Psoas muscle (tissue), 8 donors: ENCODE measurements around the gene ESYT3. TPM values are rescaled to one million over a fixed set of nuclear protein-coding genes. Genes with fewer than 3 reads are reported as not detected.
A peak's percentile ranks its signal among the peaks of the same experiment; 100 is the strongest.

Experiments used
- ATAC-seq, 4 donors: fragments of 200-7000 bp; cut with Tn5 transposase; one replicate each; pipeline ENCODE4 v1.9.1; 2020; ENCODE audit warnings: moderate library complexity in 3 of 4, mild to moderate bottlenecking in 2 of 4
- DNase-seq, 2 donors: peaks; one replicate each; pipeline ENCODE4 v3.0.0-alpha.2; 2020
- H3K27ac ChIP-seq: fragments of 200-600 bp; one replicate; pipeline ENCODE4 v1.8.0; 2022
- H3K27me3 ChIP-seq, 3 donors: fragments of 200-600 bp in 1 of 3; one replicate each; pipeline versions ENCODE4 v1.6.1 to v1.8.0; 2013 to 2022; ENCODE audit warnings: low read length in 2 of 3, mild to moderate bottlenecking in 2 of 3, moderate library complexity in 1 of 3; ENCODE audit not compliant: insufficient read depth in 3 of 3
- H3K36me3 ChIP-seq, 2 donors: fragments of 200-600 bp in 1 of 2; one replicate each; pipeline versions ENCODE4 v1.6.1 to v1.8.0; 2013 to 2022; ENCODE audit warnings: low read depth in 1 of 2, mild to moderate bottlenecking in 1 of 2, moderate library complexity in 1 of 2; ENCODE audit not compliant: insufficient read depth in 1 of 2
- H3K4me1 ChIP-seq: fragments of 200-600 bp; one replicate; pipeline ENCODE4 v1.8.0; 2022
- H3K4me3 ChIP-seq: fragments of 200-600 bp; one replicate; pipeline ENCODE4 v1.8.0; 2022; ENCODE audit warnings: mild to moderate bottlenecking
- H3K9me3 ChIP-seq: fragments of 200-600 bp; one replicate; pipeline ENCODE4 v1.8.0; 2022
- CTCF ChIP-seq: fragments of 200-600 bp; IDR thresholded peaks from one replicate; pipeline ENCODE4 v1.8.0; 2022; ENCODE audit warnings: antibody characterized with exemption
- WGBS, 3 donors: extraction: QIAGEN DNeasy Blood & Tissue Kit; methylation state at CpG; one replicate each; pipeline versions ENCODE4 v1.1.6 to v1.1.7; 2013; 5-methylcytosine and 5-hydroxymethylcytosine counted together
- intact Hi-C, 2 donors: fragments of 100-400 bp; cut with DNase I; formaldehyde crosslinking; loops; one replicate each; pipeline versions ENCODE4 v1.11.0 to v1.14.2; 2022
- polyA plus RNA-seq, 3 donors: library from polyadenylated mRNA; stranded (reverse); fragments of 200-250 nt; gene quantifications; one replicate each; pipeline ENCODE4 v1.2.3, GENCODE V29; 2013
- total RNA-seq, 4 donors: library from RNA; stranded (reverse); fragmentation: NEBNext Ultra II Directional in 2 of 4; extraction: Animal tissue kit (Norgen Biotek cat#: 25700) in 2 of 4; gene quantifications; one replicate each; pipeline versions ENCODE4 v1.2.1 to v1.2.4, GENCODE V29; 2021 to 2023
- donor health status: healthy with polysubstance abuse.
- donor health status: DM: no; HTN: no; CAD: no; lungs with moderate emphysema.
- donor health status: Bipolar disorder and iron deficiency.
- donor health status: healthy.
- donor health status: DM: yes; HTN: yes; CAD: no.
- donor health status: DM: no; HTN: no; CAD: no.
- donor health status: DM: no; HTN: no; CAD: no.
- donor health status: DM: yes; HTN: yes; CAD: no.

ESYT3 gene
- total and polyA plus RNA-seq, 7 donors, result 0.35 to 4.5 (median 2.0) TPM

- H3K4me3 ChIP-seq, result no peak overlapping the region
- TF ChIP-seq CTCF, result no peak
- peaks cover 47% of the 10 kb centered on the region for H3K4me1 ChIP-seq
- ATAC-seq, result peak in 3 of 4 donors; percentile 63 to 72 (median 67)
- intact Hi-C loops, result loop anchor here (5.0 kb wide), 2 partner anchors 59 to 64 kb away; no protein-coding TSS in a partner anchor
- H3K9me3 ChIP-seq, result no peaks in the 10 kb centered on the region
- H3K36me3 ChIP-seq, result peaks cover 0 to 32% of the 10 kb centered on the region in 2 donors
- 70 to 80% (median 75%) methylated on average over 11 to 12 of the region's 12 CpGs for WGBS, 3 donors
- H3K27me3 ChIP-seq, result no peaks in the 10 kb centered on the region
- peak overlapping the region; percentile 25 for H3K27ac ChIP-seq
- DNase-seq, result peak; percentile 29 to 50
Observed at GRCh38 chr3:138395865-138396751, 38.3 kb upstream of the ESYT3 start.

- Histone ChIP-seq H3K27ac (peak overlapping the region; percentile 25), H3K36me3 (peaks cover 0 to 40% of the 10 kb centered on the region in 2 donors), H3K4me1 (peaks cover 41% of the 10 kb centered on the region), H3K9me3 (no peaks in the 10 kb centered on the region), H3K4me3 (no peak overlapping the region), H3K27me3 (no peaks in the 10 kb centered on the region)
- intact Hi-C loops, result loop anchor here (5.0 kb wide), 2 partner anchors 60 to 65 kb away; no protein-coding TSS in a partner anchor
- no peak for DNase-seq
- ATAC-seq, result peak in 2 of 4 donors; percentile 6 to 12
- no peak for TF ChIP-seq CTCF
- 86 to 90% (median 86%) methylated on average over 14 of the region's 14 CpGs for WGBS, 3 donors
Observed at GRCh38 chr3:138396752-138397410, 37.5 kb upstream of the ESYT3 start.

- intact Hi-C loops, result loop anchor here (5.0 kb wide), 2 partner anchors 61 to 66 kb away; no protein-coding TSS in a partner anchor
- WGBS, 3 donors, result 66 to 85% (median 68%) methylated on average over 4 of the region's 4 CpGs
- ATAC-seq, result peak in 2 of 4 donors; percentile 42 to 52
- H3K4me3 ChIP-seq, result no peak overlapping the region
- DNase-seq, result no peak
- H3K36me3 ChIP-seq, result peaks cover 0 to 51% of the 10 kb centered on the region in 2 donors
- H3K4me1 ChIP-seq, result peaks cover 32% of the 10 kb centered on the region
- no peak for TF ChIP-seq CTCF
- H3K27ac ChIP-seq, result no peak overlapping the region
- no peaks in the 10 kb centered on the region for H3K27me3 ChIP-seq
- no peaks in the 10 kb centered on the region for H3K9me3 ChIP-seq
Observed at GRCh38 chr3:138397983-138398382, 36.4 kb upstream of the ESYT3 start.

- H3K27me3 ChIP-seq, result no peaks in the 10 kb centered on the region
- no peak overlapping the region for H3K4me3 ChIP-seq
- WGBS, 3 donors, result 51 to 77% (median 59%) methylated on average over 11 of the region's 11 CpGs
- no peak for TF ChIP-seq CTCF
- DNase-seq, result peak in 1 of 2 donors; percentile 45
- no peak overlapping the region for H3K27ac ChIP-seq
- intact Hi-C loops, result loop anchor here (5.0 kb wide), 2 partner anchors 62 to 67 kb away; no protein-coding TSS in a partner anchor
- peak in 2 of 4 donors; percentile 7 to 22 for ATAC-seq
- H3K9me3 ChIP-seq, result no peaks in the 10 kb centered on the region
- H3K4me1 ChIP-seq, result peaks cover 29% of the 10 kb centered on the region
- peaks cover 0 to 61% of the 10 kb centered on the region in 2 donors for H3K36me3 ChIP-seq
Observed at GRCh38 chr3:138398791-138399575, 35.4 kb upstream of the ESYT3 start.
